Stimulated activated naive CD4-positive, alpha-beta T cell treated with Interleukin-2 at 50 U/mL for 16 hours (primary cell): ENCODE results near the gene SPSB2.
"Not testable (repeated sequence)": the region's sequence is repeated elsewhere in the genome, so short reads cannot be mapped to it uniquely, and the experiment has no call there.

ENCODE experiments used
- DNase-seq: peaks from one replicate; lab custom pipeline; 2025; lab: John Stamatoyannopoulos, UW

Gene SPSB2, protein sequence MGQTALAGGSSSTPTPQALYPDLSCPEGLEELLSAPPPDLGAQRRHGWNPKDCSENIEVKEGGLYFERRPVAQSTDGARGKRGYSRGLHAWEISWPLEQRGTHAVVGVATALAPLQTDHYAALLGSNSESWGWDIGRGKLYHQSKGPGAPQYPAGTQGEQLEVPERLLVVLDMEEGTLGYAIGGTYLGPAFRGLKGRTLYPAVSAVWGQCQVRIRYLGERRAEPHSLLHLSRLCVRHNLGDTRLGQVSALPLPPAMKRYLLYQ

DNA sequence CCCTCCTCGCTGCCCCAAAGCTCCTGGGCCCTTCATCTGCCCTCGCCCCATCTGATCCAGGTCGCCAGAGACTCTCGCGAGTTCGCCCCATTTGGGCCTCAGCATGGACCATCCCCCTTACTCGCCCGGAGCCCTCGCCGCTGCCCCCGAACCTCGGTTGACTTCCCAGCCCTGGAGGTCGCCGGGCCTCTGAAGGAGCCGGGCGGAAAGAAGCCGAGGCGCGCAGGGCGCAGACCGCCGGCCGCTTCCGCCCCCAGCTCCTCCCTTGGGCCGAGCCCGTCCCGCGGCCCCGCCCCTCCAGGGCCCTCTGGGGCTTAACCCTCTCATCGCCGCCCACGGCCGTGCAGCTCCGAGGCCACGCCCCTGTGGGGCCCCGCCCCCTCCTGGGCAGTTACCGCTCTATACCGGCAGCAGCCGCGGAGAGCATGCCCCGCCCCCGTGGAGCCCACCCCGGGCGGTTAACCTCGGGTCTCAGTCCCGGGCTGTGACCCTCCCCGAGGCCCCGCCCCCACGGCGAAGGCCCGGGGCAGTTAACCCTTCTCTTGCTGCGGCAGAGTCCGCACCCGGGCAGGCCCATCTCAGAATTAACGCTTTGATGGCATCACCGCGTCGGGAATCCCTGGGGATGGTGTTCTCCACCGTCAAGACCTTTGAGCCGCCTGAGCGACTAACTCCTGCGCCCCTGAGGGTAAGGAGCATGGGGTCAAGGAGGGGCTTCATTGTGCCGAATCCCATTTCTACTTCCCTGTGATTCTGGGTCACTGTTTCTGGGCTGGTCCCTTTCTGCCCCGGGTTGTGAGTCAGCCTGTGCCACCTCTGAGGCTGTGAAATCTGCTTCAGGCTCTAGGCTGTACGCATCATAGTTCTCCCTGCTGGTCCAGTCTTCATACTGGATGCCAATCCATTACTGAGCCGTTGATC is at the start of gene SPSB2:
TSS of gene SPSB2 (minus strand) at position 210 of the 921 bp plus-strand sequence. CDS start 402 bp downstream, outside the sequence.
- peak; percentile 98 for DNase-seq

DNA sequence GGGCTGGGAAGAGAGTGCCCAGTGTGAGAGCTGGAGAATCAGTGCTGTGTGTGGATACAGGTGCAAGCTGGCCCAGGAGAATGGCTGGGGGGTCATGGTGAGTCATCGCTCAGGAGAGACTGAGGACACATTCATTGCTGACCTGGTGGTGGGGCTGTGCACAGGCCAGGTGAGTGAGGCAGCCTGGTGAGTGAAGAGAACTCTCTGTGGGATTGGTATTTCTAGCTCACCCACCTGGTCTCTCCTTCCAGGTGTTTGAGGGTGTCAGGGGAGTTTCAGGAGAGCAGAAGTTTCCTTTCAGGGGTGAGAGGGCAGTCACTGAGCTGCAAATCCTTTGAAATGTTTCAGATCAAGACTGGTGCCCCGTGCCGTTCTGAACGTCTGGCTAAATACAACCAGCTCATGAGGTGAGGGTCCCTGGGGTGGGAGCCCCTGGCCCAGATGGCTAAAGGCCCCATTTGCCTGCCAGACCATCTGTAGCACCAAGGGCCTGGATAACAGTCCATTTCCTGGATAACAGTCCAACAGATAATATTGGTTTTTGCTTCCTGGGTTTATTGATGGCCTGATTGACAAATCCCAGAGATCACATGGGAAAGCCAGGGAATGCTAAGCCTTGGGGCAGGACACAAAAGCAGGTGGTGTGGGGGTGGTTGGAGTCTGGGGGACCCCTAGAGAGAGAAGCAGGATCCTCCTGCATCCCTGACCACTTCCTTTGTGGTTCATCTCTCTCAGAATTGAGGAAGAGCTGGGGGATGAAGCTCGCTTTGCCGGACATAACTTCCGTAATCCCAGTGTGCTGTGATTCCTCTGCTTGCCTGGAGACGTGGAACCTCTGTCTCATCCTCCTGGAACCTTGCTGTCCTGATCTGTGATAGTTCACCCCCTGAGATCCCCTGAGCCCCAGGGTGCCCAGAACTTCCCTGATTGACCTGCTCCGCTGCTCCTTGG is 49.2 kb upstream of the SPSB2 start:
- DNase-seq, result no peak

DNA sequence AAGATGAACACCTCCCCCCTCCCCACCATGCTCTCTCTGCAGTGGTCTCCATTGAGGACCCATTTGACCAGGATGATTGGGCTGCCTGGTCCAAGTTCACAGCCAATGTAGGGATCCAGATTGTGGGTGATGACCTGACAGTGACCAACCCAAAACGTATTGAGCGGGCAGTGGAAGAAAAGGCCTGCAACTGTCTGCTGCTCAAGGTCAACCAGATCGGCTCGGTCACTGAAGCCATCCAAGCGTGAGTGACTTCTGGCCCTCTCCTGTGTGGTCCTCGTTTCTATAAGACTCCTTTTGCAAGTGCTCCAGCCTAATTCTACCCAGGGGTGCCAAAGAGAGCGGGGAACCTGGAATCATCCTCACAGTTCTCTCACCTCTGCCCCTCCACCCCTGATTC is 48.4 kb upstream of the SPSB2 start:
- no peak for DNase-seq

DNA sequence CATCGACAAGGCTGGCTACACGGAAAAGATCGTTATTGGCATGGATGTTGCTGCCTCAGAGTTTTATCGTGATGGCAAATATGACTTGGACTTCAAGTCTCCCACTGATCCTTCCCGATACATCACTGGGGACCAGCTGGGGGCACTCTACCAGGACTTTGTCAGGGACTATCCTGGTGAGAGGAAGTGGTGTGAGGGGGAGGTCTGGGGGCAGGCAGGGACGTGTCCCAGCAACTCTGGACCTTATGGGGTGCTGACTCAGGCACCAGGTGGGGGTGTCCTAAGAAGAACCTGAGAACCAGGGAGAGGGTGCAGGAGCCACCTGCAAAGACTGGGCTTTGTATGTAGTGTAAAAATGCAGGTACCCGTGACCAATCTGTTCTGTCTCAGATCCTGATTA is 46.5 kb upstream of the SPSB2 start:
- no peak for DNase-seq

DNA sequence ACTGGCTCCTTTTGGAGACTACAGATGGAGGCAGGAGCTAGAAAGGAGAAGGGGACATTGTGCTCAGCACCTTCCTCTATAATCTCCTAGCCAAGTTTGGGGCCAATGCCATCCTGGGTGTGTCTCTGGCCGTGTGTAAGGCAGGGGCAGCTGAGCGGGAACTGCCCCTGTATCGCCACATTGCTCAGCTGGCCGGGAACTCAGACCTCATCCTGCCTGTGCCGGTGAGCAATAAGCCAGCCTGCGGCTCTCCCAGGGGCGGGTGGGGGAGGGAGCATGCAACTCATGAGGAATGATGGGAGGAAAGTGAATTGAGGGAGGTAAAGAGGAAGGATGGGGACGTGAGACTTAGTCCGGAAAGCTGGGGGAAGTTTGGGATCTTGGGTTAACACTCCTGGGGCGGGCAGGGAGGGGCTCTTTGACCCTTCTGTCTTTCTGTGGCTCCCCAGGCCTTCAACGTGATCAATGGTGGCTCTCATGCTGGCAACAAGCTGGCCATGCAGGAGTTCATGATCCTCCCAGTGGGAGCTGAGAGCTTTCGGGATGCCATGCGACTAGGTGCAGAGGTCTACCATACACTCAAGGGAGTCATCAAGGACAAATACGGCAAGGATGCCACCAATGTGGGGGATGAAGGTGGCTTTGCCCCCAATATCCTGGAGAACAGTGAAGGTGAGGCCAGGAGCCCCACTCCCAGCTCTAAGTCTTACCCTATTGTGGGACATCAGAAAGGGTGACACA is 44.6 kb upstream of the SPSB2 start:
- no peak for DNase-seq

DNA sequence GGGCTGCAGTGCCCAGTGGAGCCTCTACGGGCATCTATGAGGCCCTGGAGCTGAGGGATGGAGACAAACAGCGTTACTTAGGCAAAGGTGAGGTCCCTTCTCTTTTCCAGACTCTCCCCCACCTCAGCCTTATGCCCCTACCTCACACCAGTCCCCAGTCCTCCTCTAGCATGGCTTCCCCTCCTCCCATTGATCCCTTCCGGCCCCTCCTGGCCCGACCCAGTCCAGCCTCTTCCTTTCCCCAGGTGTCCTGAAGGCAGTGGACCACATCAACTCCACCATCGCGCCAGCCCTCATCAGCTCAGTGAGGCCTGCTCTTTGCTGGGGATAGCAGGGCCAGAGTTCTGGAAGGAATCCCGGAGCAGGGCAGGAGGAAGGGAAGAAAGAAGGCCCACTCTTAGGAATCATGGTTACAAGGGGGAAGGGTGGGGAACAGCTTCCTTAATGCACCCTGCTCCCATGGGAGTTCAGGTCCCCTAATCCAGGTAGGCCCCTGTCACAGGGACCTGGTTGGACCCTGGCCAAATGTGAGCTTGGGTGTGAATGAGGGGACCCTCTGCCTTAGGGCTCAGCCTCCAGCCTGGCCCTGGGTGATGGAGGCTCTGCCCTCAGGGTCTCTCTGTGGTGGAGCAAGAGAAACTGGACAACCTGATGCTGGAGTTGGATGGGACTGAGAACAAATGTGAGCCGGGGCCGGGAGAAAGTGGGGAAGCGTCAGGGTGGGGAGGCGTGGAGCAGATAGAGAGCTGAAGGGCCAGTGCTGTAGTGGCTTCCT is 43.5 kb upstream of the SPSB2 start:
- no peak for DNase-seq

DNA sequence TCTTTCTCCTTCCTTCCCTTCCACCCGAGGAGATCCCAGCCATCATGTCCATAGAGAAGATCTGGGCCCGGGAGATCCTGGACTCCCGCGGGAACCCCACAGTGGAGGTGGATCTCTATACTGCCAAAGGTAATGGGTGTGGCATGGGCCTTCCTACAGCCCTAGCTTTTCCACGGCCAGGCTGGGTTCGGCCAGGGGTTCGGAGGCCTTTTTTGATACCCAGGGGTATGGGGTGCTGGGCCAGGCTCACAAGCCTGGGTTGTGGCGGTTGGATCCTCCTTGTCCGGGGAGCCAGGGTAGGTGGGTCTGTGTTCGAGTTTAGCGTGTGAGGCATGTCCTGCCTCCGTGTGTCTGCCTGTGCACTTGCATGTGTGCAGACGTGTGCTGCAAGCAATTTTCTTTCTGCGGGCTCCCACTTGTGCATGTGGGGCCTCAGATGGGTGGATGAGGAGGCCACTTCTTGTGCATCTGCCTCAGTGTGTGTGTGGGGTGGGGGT is 42.7 kb upstream of the SPSB2 start:
- no peak for DNase-seq

DNA sequence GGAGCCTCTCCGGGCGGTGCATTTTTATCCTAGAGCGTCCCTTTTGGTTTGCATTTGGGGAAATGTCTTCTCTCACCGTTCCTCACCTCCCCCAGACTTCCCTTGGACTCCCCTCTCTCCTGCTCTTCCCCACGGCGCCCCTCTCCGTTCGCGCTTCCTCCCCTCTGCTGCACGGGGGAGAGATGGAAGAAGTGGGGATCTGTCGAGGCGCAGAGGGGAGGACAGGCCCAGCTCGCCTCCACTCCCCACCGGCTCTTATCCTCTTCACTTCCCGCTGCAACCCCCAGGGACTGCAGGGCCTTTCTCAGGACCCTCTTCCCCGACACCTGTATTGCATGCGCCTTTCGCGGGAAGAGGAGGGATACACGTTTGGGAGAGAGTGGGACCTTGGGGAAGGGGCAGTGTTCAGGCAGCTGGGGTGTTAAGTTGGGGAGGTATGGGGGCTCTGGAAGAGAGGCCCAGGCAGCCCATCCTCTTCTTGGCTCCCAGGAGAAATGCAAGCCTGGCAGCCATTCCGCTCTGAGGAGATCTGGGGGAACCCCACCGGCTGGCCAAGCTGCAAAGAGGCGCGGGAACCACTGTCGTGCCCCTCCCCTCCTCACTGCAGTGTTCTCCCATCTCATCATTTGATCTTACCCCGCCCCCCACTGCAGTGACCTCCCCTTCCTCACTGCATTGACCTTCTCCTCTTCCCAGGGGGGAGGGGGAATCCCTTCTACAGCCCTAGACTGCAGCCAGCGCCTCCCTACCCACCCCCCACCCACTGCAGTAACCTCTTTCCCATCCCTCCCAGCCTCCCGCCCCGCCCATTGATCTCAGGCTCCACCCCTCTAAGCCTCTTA is 42.1 kb upstream of the SPSB2 start:
- no peak for DNase-seq

DNA sequence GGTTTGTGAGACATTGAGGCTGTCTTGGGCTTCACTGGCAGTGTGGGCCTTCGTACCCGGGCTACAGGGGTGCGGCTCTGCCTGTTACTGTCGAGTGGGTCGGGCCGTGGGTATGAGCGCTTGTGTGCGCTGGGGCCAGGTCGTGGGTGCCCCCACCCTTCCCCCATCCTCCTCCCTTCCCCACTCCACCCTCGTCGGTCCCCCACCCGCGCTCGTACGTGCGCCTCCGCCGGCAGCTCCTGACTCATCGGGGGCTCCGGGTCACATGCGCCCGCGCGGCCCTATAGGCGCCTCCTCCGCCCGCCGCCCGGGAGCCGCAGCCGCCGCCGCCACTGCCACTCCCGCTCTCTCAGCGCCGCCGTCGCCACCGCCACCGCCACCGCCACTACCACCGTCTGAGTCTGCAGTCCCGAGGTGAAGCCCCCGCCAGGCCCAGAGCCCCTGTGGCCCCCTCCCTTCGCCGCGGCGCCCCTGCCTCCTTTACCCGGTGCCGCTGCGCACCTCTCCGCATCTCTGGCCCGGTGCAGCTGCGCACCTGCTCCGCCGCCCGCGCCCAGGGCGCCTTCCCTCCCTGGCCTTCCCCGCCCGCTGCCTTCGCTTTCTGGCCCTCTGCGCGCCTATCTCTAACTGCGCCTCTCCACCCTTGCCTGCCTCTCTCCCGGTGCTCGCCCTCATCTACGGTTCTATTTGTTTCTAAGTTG is 41.3 kb upstream of the SPSB2 start, which contains the start of gene ENO2:
TSS of gene ENO2 (plus strand) at position 335 of the 701 bp plus-strand sequence. CDS start 1,253 bp downstream, outside the sequence.
- DNase-seq, result peak; percentile 81

DNA sequence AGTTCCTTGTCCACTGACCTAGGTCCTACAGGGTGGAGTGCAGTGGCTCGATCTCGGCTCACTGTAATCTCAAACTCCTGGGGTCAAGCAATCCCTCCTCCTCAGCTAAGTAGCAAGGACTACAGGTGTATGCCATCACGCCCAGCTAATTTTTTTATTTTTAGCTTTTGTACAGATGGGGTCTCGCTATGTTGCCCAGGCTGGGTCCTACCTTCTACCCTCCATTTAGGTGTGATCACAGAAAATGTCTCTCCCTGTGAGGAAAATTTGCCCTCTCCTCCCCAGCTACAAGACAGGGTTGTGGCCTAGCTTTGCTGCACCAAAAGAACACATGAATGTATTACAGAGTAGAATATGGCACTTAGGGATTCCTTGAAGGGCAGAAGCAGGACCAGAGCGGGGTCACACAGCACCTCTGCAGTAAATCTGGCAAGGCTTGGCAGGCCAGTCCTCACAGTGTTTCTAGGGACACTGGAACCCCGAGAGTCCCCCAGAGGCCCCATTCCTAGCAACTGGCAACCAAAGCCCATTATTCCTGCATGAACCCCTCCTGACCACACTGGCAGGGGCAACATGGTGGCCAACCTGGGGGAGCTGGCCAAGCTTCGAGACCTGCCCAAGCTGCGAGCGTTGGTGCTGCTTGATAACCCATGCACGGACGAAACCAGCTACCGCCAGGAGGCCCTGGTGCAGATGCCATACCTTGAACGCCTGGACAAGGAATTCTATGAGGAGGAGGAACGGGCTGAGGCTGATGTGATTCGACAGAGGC is 39.2 kb upstream of the SPSB2 start:
- DNase-seq, result no peak

DNA sequence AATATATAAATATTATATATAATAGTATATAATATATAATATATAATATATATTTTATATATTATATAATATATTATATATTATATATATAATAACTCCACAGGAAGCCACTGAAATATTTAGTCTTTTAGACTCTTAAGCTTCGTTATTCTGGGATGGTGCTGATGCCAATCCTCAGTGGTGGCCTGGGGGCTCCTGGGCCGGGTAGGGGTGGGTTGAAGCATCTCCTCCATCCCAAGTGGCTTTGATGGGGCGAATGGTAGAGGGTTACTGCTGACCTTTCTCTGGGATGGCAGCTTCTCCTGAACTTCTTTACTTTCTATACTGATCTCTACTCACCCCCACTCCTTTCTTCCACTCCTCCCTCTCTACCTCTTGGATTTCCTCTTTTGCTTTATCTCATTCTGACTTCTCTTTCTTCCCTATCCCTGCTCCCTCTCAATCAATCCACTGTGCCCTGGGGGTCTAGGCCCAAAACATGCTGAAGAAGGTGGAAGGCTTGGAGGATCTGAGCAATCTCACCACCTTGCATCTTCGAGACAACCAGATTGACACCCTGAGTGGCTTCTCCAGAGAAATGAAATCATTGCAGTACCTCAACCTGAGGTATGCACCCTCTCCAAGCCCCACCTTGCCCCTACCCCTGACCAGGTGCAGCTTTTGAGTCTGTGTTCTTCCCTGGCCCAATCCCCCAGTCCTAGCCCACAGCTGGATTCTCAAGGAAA is 36.5 kb upstream of the SPSB2 start:
- no peak for DNase-seq

DNA sequence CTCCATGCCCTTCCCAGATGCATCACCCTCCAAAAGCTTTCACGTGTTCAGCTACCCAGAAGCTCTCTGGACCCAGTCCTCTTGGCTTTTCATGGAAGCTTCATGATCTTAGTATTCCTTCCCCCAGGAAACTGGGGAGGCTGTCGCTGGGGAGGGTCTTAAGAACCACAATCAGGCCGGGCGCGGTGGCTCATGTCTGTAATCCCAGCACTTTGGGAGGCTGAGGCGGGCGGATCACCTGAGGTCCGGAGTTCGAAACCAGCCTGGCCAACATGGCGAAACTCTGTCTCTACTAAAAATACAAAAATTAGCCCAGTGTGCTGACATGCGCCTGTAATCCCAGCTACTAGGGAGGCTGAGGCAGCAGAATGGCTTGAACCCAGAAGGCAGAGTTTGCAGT is 35.0 kb upstream of the SPSB2 start:
- not testable (repeated sequence) for DNase-seq

DNA sequence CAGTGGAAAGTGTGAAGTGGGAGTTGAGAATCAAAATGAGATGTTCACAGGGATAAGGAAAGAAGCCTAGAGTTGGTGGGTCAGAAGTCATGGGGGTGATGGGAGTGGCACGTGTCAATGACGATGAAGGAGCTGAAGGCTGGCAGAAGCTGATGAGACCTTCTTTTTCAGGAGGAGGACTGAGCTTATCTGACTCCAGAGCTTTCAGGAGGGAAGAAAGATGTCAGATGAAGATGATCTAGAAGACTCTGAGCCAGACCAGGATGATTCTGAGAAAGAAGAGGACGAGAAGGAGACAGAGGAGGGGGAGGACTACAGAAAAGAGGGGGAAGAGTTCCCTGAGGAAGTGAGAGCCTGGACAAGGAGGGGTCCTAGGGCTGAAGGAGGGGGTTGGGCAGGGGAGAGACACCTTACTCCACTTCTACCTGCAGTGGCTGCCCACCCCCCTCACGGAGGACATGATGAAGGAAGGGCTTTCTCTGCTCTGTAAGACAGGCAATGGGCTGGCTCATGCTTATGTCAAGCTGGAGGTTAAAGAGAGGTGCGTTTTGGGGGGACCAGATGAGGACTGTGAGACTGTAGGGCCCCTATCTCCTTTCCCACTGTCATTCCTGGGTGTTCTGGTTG is 32.4 kb upstream of the SPSB2 start:
- DNase-seq, result no peak

DNA sequence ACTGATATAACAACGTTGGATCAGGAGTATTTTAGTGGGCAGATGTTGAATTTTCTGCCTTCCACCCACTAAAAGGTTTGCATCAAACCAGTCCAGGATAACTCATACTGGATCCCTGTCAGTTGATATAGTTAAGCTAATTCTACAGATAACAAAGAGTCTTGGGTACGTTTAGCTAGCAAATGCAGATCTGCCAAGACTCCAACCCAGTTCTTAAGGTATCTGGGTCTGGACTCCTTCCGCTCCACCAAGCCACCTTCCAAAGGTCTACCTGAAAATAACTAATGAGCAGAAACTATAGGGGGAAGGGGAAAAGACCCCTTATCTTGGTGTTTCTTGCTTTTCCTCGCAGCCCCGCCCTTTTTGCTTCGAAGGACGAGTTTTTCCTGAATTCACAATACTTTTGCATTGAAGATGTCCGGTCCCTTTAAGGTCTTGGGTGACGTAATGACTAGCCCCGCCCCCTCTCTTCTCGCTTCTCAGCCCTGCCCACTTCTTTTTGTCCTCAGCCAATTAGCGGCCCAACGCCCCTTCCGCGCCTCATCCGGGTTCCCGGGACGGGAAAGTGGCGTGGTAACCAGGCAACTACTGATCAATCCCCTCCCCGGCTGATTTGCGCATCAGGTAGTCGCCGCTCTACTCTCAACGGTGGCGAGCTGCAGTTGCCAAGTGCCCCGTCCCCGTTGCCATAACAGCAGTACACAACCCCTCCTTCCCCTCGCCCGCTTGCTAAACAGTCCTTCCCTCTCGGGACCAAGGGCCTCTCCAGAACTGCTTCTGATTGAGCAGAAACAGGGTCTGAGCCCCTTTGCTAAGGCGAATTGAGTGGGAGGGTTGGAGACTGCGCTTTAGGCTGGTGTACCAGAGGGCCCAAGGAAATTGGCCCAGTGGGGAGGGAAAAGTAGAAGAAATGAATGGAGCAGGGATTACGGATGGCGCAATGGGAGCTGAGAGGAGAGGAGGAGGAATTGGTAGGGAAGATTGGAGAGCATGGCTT is 31.5 kb upstream of the SPSB2 start, which contains the start of gene LRRC23:
TSS of gene LRRC23 (plus strand) at position 543 of the 997 bp plus-strand sequence. CDS start 812 bp downstream, outside the sequence.
- peak; percentile 97 for DNase-seq

DNA sequence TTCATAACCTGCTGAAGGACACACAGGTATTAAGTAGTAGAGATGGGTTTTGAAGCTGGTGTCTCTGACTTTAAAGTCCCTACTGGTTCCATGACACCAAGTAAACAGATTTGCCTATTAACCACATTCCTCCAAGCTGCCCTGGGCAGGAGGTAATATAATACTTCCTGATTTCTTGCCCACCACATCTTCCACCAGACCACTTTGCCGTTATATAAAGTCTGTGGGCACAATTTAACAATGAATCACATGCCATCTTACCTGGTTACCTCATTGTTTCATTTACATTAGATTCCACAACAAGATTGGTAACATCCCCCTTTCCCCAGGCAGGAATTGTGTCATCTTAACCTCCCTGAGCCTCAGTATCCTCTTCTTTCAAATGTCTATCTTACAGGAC is 30.6 kb upstream of the SPSB2 start:
- no peak for DNase-seq
